Lower lobe of right lung (tissue), 2 donors: Measurements from ENCODE around the gene HECTD1. TPM values are rescaled to one million over a fixed set of nuclear protein-coding genes. Genes with fewer than 3 reads are reported as not detected.
"Not testable (repeated sequence)": the region's sequence is repeated elsewhere in the genome, so short reads cannot be mapped to it uniquely, and the experiment has no call there.

ENCODE experiments used
- ATAC-seq, 2 donors: fragments of 200-7000 bp; cut with Tn5 transposase; one replicate each; pipeline ENCODE4 v1.9.1; 2020 to 2022; ENCODE audit warnings: mild to moderate bottlenecking in 2 of 2, moderate library complexity in 2 of 2
- DNase-seq: peaks from one replicate; pipeline ENCODE4 v3.0.0-alpha.2; 2020
- H3K27ac ChIP-seq: fragments of 200-600 bp; one replicate; pipeline ENCODE4 v1.8.0; 2022
- H3K27me3 ChIP-seq: fragments of 200-600 bp; one replicate; pipeline ENCODE4 v1.8.0; 2022; ENCODE audit warnings: low read depth
- H3K36me3 ChIP-seq: fragments of 200-600 bp; one replicate; pipeline ENCODE4 v1.8.0; 2022; ENCODE audit warnings: mild to moderate bottlenecking
- H3K4me1 ChIP-seq: fragments of 200-600 bp; one replicate; pipeline ENCODE4 v1.8.0; 2022
- H3K4me3 ChIP-seq: fragments of 200-600 bp; one replicate; pipeline ENCODE4 v1.8.0; 2022; ENCODE audit warnings: mild to moderate bottlenecking
- H3K9me3 ChIP-seq: fragments of 200-600 bp; one replicate; pipeline ENCODE4 v1.8.0; 2022
- intact Hi-C: fragments of 100-400 bp; cut with DNase I; formaldehyde crosslinking; loops from one replicate; pipeline ENCODE4 v1.11.0; 2022
- total RNA-seq: library from RNA; stranded (reverse); fragmentation: NEBNext Ultra II Directional; extraction: Animal tissue kit (Norgen Biotek cat#: 25700); gene quantifications from one replicate; pipeline ENCODE4 v1.2.1, GENCODE V29; 2021
- TF ChIP-seq, protein P1 (sequence below): fragments of 200-600 bp; IDR thresholded peaks from one replicate; pipeline ENCODE4 v1.8.0; 2022; ENCODE audit warnings: antibody characterized with exemption, mild to moderate bottlenecking
- donor health status: DM: no; HTN: yes; CAD: no; lungs with severe emphysema.

The HECTD1 gene
- total RNA-seq, 1 donor from 2014 or later = 166 TPM

DNA sequence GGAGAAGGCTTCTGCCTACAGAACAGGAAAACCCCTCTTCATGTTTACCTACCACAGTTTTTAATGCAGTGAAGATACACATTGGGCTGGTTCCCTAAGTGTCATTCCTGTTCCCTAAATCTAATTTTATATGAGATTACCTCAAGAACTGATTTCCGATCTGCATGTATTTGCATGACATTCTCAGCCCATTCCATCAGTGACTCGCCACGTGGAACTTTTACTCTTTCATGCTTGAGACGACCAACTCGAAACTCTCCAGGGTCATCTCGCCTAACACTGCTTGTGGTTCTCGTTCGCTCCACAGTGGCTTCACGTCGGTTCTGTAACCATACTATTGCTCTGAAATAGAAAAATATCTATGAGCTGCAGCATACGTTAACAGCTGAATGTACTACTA lies 98.3 kb downstream of the HECTD1 start:
- intact Hi-C loops = no loop called here
- TF ChIP-seq, protein P1, sequence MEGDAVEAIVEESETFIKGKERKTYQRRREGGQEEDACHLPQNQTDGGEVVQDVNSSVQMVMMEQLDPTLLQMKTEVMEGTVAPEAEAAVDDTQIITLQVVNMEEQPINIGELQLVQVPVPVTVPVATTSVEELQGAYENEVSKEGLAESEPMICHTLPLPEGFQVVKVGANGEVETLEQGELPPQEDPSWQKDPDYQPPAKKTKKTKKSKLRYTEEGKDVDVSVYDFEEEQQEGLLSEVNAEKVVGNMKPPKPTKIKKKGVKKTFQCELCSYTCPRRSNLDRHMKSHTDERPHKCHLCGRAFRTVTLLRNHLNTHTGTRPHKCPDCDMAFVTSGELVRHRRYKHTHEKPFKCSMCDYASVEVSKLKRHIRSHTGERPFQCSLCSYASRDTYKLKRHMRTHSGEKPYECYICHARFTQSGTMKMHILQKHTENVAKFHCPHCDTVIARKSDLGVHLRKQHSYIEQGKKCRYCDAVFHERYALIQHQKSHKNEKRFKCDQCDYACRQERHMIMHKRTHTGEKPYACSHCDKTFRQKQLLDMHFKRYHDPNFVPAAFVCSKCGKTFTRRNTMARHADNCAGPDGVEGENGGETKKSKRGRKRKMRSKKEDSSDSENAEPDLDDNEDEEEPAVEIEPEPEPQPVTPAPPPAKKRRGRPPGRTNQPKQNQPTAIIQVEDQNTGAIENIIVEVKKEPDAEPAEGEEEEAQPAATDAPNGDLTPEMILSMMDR = no peak

DNA sequence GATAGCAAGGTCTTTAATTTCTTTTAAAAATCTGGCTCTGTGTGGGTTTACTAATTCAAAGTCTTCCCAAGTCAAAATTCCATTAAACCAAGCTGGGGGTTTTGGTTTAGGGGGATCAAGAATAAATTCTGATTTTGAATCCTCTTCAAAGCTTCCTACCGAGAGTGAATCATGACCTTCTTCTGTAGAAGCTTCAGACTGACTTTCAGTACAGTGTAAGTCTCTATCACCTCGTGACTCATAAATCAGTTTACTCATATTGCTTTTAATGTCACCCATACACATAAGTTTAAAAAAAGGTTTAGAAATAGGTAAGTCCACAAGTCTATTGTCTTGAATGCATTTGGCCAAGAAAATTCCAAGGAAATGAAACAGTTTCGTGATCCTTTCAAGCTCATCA lies 100.8 kb downstream of the HECTD1 start:
- no peak overlapping the region for H3K27ac ChIP-seq
- no peaks in the 10 kb centered on the region for H3K4me1 ChIP-seq
- no peak overlapping the region for H3K4me3 ChIP-seq
- no peak for ATAC-seq
- TF ChIP-seq, protein P1 = no peak
- H3K36me3 ChIP-seq = peaks cover 100% of the 10 kb centered on the region
- intact Hi-C loops = no loop called here
- no peaks in the 10 kb centered on the region for H3K27me3 ChIP-seq
- no peaks in the 10 kb centered on the region for H3K9me3 ChIP-seq
- DNase-seq = no peak

More for the DNA sequence above, 98.3 kb downstream of the HECTD1 start:
- Histone ChIP-seq H3K9me3 (no peaks in the 10 kb centered on the region), H3K4me1 (no peaks in the 10 kb centered on the region), H3K4me3 (no peak overlapping the region), H3K27me3 (no peaks in the 10 kb centered on the region), H3K36me3 (peaks cover 100% of the 10 kb centered on the region), H3K27ac (no peak overlapping the region)
- ATAC-seq = no peak
- no peak for DNase-seq

DNA sequence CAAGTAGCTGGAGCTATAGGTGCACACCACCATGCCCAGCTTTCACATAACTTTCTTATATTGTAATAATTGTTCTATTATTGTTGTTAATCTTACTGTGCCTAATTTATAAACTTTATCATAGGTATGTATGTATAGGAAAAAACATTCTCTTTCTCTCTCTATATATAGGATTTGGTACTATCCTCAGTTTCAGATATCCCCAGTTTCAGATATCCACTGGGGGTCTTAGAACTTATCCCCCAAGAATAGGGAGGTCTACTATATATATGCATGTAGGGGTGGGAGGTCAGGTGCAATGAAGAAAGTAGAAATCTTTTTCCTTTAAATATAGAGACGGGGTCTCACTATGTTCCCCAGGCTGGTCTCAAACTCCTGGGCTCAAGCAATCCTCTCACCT lies 110.5 kb downstream of the HECTD1 start:
- no peaks in the 10 kb centered on the region for H3K9me3 ChIP-seq
- no peak for DNase-seq
- intact Hi-C loops = no loop called here
- TF ChIP-seq, protein P1 = no peak
- H3K27me3 ChIP-seq = no peaks in the 10 kb centered on the region
- H3K27ac ChIP-seq = no peak overlapping the region
- peaks cover 55% of the 10 kb centered on the region for H3K36me3 ChIP-seq
- H3K4me3 ChIP-seq = no peak overlapping the region
- ATAC-seq = no peak
- no peaks in the 10 kb centered on the region for H3K4me1 ChIP-seq

DNA sequence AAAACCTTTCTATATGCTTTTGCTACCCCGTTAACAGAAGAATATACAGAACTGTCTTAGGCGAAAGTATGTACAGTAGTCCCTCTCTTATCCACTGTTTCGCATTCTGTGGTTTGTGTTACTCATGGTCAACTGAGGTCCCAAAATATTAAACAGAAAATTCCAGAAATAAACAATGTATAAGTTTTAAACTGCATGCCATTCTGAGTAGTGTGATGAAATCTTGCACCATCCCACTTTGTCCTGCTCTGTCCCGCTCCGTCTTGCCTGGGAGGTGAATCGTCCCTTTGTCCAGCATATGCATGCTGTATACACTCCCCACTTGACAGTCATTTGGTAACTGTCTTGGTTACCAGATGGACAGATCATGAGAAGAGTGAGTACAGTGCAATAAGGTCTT lies 111.3 kb downstream of the HECTD1 start:
- peaks cover 47% of the 10 kb centered on the region for H3K36me3 ChIP-seq
- no peak overlapping the region for H3K27ac ChIP-seq
- no peaks in the 10 kb centered on the region for H3K9me3 ChIP-seq
- no peak overlapping the region for H3K4me3 ChIP-seq
- DNase-seq (no peak), ATAC-seq (no peak)
- intact Hi-C loops = no loop called here
- peaks cover 3% of the 10 kb centered on the region for H3K4me1 ChIP-seq
- TF ChIP-seq, protein P1 = no peak
- no peaks in the 10 kb centered on the region for H3K27me3 ChIP-seq

DNA sequence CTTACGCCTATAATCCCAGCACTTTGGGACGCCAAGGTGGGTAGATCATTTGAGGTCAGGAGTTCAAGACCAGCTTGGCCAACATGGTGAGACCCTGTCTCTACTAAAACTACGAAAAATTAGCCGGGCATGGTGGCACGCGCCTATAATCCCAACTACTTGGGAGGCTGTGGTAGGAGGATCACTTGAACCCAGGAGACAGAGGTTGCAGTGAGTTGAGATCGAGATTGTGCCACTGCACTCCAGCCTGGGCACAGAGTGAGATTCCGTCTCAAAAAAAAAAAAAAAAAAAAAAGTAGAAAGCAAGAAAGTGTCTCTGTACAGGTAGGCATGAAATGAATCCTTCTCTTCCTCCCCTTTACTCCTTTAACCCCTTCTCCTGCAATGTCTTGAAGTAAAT lies 111.8 kb downstream of the HECTD1 start:
- H3K27me3 ChIP-seq, H3K9me3 ChIP-seq, H3K4me1 ChIP-seq, H3K4me3 ChIP-seq, intact Hi-C loops, H3K27ac ChIP-seq, DNase-seq, ATAC-seq: not testable (repeated sequence)
- H3K36me3 ChIP-seq = peaks cover 42% of the 10 kb centered on the region

DNA sequence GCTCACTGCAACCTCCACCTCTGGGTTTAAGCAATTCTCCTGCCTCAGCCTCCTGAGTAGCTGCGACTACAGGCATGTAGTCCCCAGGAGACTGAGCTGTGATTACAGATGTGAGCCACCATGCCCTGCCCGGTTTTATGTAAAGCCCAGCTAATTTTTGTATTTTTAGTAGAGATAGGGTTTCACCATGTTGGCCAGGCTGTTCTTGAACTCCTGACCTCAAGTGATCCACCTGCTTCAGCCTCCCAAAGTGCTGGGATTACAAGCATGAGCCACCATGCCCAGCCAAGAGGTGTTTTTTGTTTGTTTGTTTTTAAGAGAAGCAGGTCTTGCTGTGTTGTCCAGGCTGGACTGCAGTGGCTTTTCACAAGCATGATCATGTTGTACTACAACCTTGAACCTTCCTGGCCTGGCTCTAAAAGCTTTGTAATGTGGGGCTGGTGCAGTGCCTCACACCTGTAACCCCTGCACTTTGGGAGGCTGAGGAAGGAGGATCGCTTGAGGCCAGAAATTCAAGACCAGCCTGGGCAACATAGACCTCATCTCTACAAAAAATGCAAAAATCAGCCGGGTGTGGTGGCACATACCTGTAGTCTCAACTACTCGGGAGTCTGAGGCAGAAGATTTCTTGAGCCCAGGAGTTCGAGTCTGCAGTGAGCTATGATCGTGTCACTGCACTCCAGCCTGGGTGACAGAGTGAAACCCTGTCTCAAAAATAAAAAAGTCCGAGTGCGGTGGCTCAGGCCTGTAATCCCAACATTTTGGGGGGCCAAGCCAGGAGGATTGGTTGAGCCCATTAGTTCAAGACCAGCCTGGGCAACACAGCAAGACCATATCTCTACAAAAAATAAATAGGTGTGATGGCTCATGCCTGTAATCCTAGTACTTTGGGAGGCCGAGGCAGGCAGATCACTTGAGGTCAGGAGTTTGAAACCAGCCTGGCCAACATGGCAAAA lies 113.4 kb downstream of the HECTD1 start:
- H3K4me3 ChIP-seq, H3K9me3 ChIP-seq, H3K27ac ChIP-seq, H3K27me3 ChIP-seq, ATAC-seq, intact Hi-C loops, DNase-seq: not testable (repeated sequence)
- peaks cover 26% of the 10 kb centered on the region for H3K36me3 ChIP-seq
- peaks cover 16% of the 10 kb centered on the region for H3K4me1 ChIP-seq
